ENCODE measurements around the gene SECISBP2L. TPM values are rescaled to one million over a fixed set of nuclear protein-coding genes. Genes with fewer than 3 reads are reported as not detected.

SECISBP2L gene
- total and polyA plus RNA-seq, 2 experiments from 2014 or later, result 18.6 to 28.3 TPM

GRCh38 chr15:49088996-49089395, 42.8 kb upstream of the SECISBP2L start:
- H3K9me3 Mint-ChIP-seq, result no peaks in the 10 kb centered on the region

More at GRCh38 chr15:49088996-49089395, 42.8 kb upstream of the SECISBP2L start:
- H3K36me3 ChIP-seq (ENCODE audit: insufficient read depth), result no peaks in the 10 kb centered on the region
- H3F3A ChIP-seq (replicated peaks; ENCODE audit: low read depth), result no peaks in the 10 kb centered on the region
- TF ChIP-seq CREB1 (CRISPR knock-in tag; IDR thresholded peaks at IDR 0.05; ENCODE audit: low read depth) (no peak), JUNB (IDR thresholded peaks at IDR 0.05; ENCODE audit: unreplicated experiment) (no peak), EZH2 (IDR thresholded peaks at IDR 0.05; ENCODE audit: low read depth, unreplicated experiment) (no peak)
- TF ChIP-seq, protein P1, sequence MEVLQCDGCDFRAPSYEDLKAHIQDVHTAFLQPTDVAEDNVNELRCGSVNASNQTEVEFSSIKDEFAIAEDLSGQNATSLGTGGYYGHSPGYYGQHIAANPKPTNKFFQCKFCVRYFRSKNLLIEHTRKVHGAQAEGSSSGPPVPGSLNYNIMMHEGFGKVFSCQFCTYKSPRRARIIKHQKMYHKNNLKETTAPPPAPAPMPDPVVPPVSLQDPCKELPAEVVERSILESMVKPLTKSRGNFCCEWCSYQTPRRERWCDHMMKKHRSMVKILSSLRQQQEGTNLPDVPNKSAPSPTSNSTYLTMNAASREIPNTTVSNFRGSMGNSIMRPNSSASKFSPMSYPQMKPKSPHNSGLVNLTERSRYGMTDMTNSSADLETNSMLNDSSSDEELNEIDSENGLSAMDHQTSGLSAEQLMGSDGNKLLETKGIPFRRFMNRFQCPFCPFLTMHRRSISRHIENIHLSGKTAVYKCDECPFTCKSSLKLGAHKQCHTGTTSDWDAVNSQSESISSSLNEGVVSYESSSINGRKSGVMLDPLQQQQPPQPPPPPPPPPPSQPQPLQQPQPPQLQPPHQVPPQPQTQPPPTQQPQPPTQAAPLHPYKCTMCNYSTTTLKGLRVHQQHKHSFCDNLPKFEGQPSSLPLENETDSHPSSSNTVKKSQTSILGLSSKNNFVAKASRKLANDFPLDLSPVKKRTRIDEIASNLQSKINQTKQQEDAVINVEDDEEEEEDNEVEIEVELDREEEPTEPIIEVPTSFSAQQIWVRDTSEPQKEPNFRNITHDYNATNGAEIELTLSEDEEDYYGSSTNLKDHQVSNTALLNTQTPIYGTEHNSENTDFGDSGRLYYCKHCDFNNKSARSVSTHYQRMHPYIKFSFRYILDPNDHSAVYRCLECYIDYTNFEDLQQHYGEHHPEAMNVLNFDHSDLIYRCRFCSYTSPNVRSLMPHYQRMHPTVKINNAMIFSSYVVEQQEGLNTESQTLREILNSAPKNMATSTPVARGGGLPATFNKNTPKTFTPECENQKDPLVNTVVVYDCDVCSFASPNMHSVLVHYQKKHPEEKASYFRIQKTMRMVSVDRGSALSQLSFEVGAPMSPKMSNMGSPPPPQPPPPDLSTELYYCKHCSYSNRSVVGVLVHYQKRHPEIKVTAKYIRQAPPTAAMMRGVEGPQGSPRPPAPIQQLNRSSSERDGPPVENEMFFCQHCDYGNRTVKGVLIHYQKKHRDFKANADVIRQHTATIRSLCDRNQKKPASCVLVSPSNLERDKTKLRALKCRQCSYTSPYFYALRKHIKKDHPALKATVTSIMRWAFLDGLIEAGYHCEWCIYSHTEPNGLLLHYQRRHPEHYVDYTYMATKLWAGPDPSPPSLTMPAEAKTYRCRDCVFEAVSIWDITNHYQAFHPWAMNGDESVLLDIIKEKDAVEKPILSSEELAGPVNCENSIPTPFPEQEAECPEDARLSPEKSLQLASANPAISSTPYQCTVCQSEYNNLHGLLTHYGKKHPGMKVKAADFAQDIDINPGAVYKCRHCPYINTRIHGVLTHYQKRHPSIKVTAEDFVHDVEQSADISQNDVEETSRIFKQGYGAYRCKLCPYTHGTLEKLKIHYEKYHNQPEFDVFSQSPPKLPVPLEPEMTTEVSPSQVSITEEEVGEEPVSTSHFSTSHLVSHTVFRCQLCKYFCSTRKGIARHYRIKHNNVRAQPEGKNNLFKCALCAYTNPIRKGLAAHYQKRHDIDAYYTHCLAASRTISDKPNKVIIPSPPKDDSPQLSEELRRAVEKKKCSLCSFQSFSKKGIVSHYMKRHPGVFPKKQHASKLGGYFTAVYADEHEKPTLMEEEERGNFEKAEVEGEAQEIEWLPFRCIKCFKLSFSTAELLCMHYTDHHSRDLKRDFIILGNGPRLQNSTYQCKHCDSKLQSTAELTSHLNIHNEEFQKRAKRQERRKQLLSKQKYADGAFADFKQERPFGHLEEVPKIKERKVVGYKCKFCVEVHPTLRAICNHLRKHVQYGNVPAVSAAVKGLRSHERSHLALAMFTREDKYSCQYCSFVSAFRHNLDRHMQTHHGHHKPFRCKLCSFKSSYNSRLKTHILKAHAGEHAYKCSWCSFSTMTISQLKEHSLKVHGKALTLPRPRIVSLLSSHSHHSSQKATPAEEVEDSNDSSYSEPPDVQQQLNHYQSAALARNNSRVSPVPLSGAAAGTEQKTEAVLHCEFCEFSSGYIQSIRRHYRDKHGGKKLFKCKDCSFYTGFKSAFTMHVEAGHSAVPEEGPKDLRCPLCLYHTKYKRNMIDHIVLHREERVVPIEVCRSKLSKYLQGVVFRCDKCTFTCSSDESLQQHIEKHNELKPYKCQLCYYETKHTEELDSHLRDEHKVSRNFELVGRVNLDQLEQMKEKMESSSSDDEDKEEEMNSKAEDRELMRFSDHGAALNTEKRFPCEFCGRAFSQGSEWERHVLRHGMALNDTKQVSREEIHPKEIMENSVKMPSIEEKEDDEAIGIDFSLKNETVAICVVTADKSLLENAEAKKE (CRISPR knock-in tag; IDR thresholded peaks at IDR 0.05), result no peak
- no peak for ATAC-seq
- Mint-ChIP-seq H3K4me3 (no peak overlapping the region), H3K27ac (no peak overlapping the region), H3K36me3 (ENCODE audit: low read depth) (no peaks in the 10 kb centered on the region), H3K27me3 (ENCODE audit: insufficient read depth, low read depth, poor library complexity) (no peaks in the 10 kb centered on the region), H3K4me1 (no peaks in the 10 kb centered on the region)
- no peaks in the 10 kb centered on the region for H3K27me3 ChIP-seq (ENCODE audit: insufficient read depth)
- H3K27ac ChIP-seq (ENCODE audit: low read depth), result no peak overlapping the region
- no peaks in the 10 kb centered on the region for H3K9me2 ChIP-seq (ENCODE audit: insufficient read depth)
- DNase-seq (ENCODE audit: low spot score), result no peak
- no peak overlapping the region for H3K4me2 ChIP-seq
- no peak overlapping the region for H2AFZ ChIP-seq
- no peaks in the 10 kb centered on the region for H4K20me1 ChIP-seq (replicated peaks; ENCODE audit: insufficient read depth)
- H3K4me3 ChIP-seq, result no peak overlapping the region
- no peaks in the 10 kb centered on the region for H3K79me2 ChIP-seq (replicated peaks; ENCODE audit: insufficient read depth)
- no peaks in the 10 kb centered on the region for H3K4me1 ChIP-seq (ENCODE audit: insufficient read depth)
